Left forelimb (tissue), 1 donor: ENCODE measurements around the gene PPM1M.
"Not testable (repeated sequence)": the region's sequence is repeated elsewhere in the genome, so short reads cannot be mapped to it uniquely, and the experiment has no call there.

Experiments used
- DNase-seq: peaks from one replicate; pipeline ENCODE4 v3.0.0-alpha.2; 2018; ENCODE audit warnings: low spot score

PPM1M gene

DNA sequence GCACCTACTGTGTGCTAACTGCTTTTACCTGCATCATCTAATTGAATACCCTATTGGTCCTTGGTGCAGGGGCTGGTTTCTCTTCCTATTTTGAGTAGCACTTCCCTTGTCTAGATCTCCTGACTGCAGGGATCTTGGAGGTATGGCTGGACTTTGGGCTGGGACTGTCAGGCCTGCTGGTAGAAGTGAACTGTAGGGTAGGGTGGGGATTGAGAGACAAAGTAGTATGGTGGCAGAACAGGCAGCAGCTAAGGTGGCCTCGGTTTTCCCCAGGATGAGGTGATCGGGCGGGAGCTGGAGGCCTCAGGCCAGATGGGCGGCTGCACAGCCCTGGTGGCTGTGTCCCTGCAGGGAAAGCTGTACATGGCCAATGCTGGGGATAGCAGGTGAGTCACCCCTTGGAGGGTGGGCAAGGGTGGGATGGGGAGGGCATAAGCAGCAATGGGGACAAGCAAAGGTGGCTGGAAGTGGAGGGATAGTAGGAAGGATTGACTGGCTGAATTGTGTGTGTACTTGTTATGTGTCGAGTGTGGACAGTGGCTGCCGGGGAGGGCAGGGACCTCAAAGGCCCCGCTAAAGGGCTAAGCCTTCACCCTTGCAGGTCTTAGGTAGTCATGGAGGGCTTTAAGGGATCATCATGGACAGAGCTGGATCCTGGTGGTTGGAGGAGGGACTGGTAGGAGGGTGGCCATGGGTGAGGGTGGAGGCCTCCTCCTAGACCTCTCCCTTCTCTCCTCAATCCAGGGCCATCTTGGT, 2.0 kb downstream of the PPM1M start:
- no peak for DNase-seq

DNA sequence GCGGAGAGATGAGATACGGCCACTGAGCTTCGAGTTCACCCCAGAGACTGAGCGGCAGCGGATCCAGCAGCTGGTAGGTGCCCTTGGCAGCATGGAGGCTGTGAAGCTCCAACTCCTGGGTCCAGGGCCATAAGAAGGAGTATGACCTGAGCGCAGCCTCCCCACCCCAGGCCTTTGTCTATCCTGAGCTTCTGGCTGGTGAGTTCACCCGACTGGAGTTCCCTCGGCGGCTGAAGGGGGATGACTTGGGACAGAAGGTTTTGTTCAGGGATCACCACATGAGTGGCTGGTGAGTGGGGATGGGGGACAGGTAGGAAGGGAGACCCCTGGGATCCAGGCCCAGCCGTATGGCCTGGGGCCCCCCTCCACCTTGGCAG, 2.6 kb downstream of the PPM1M start:
- DNase-seq, result no peak

- DNase-seq, result no peak
Observed at GRCh38 chr3:52248816-52249547, 3.4 kb downstream of the PPM1M start.

DNA sequence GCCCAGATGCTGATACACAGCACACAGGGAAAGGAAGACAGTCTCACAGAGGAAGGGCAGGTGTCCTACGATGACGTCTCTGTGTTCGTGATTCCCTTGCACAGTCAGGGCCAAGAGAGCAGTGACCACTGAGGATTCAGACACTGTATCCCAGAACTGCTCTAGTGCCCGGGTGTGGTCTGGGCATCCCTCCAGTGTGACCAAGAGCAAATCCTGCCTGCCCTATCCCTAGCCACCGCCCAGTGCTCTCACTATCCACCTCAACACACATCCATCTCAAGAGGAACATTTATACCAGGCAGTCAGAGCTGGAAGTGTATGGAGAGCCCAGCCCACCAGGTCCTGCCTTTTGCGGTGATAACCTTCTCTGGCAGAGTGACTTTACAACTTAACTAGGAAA, 4.1 kb downstream of the PPM1M start:
- no peak for DNase-seq

DNA sequence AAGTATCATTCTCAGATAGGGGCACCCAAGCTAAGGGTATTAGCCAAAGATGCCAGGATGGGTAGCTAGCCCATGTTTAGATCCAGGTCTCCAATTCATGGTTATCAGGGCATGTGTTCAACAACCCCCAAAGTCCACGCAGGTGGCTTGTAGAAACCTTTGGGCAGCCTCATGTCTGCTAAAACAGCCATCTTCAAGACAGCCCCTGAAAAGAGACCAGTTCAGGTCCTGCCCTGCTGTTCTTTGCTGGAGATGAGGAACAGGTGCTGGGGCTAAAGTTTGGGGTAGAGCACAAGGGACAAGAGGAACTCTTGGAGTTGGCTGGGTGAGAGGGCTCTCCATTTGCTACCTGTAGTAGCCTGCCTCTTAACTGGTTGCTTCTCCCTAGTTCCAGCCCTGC, 4.6 kb downstream of the PPM1M start:
- DNase-seq, result no peak

GRCh38 chr3:52253314-52254304, 8.1 kb downstream of the PPM1M start:
- DNase-seq, result no peak

- DNase-seq, result no peak
Observed at GRCh38 chr3:52254608-52255007, 9.0 kb downstream of the PPM1M start.

- DNase-seq, result no peak
Observed at GRCh38 chr3:52256159-52256558, 10.6 kb downstream of the PPM1M start.

- DNase-seq, result no peak
Observed at GRCh38 chr3:52256622-52257021, 11.1 kb downstream of the PPM1M start.

- DNase-seq, result no peak
Observed at GRCh38 chr3:52257911-52258310, 12.4 kb downstream of the PPM1M start.

GRCh38 chr3:52259035-52259434, 13.5 kb downstream of the PPM1M start:
- DNase-seq, result no peak

DNA sequence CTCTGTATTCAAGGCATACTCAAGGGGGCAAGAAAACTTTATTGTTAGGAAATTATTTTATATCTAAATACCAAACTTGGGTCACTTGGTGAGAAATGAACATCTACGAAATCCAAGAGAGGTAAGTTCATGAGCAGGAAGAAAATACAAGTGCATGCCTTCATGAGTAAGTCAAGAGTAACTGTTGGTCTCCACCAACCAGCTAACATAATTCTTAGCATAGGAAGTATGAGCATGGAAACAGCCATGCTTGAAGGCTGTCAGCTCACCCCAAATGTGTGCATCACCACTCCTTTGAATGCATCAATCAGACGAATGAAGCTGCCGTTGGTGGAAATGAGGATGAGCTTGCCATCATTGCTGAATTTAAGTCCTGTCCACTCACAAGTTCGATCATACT, 13.9 kb downstream of the PPM1M start:
- DNase-seq, result no peak

DNA sequence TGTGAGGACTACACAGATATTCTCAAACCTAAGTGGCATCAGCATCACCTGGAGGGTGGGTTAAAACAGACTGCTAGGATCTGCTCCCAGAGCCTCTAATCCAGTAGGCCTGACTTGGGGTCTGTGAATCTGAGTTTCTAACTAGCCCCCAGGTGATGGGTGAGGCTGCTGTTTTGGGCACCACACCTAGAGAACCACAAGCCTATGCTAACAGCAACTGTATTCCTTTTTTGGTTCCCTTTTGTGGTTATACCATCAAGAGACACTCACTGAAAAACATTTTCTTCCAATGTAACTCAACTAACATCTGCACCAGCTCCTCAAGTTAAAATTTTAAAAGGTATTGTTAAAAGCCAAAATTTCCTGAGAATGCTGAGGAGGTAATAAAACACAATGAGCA, 16.9 kb downstream of the PPM1M start:
- no peak for DNase-seq

GRCh38 chr3:52265387-52265786, 19.8 kb downstream of the PPM1M start:
- DNase-seq, result no peak

GRCh38 chr3:52268036-52268435, 22.5 kb downstream of the PPM1M start:
- DNase-seq, result no peak

DNA sequence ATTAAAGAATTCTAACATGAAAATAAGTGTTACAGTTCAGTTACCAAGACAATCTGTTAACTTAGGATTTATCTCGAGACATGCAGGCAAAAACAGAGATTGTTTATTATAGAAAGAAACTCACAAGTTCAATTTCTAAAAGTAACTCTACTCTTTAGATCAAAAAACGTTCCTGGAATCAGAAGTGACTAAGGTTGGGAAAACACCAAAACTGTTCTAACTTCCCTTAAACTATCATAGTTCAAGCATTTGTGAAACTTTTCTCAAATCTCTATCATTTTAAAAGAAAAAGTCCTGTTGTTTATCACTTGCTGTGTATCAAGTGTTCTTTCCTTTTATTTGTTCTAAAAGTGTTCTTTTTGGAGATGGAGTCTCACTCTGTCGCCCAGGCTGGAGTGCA, 24.2 kb downstream of the PPM1M start:
- no peak for DNase-seq

GRCh38 chr3:52270252-52270754, 24.7 kb downstream of the PPM1M start:
- DNase-seq, result no peak

GRCh38 chr3:52272172-52272571, 26.6 kb downstream of the PPM1M start:
- not testable (repeated sequence) for DNase-seq

GRCh38 chr3:52272831-52273230, 27.3 kb downstream of the PPM1M start:
- no peak for DNase-seq

DNA sequence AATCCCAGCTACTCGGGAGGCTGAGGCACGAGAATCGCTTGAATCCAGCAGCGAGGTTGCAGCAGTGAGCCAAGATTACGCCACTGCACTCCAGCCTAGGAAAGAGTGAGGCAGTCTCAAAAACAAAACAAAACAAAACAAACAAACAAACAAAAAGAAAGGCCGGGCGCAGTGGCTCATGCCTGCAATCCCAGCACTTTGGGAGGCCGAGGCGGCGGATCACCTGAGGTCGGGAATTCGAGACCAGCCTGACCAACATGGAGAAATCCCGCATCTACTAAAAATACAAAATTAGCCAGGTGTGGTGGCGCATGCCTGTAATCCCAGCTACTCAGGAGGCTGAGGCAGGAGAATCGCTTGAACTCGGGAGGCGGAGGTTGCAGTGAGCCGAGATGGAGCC, 29.2 kb downstream of the PPM1M start:
- not testable (repeated sequence) for DNase-seq

- DNase-seq, result no peak
Observed at GRCh38 chr3:52277071-52277964, 31.8 kb downstream of the PPM1M start.
